Activated T-cell treated with anti-CD3 and anti-CD28 coated beads for 24 hours (primary cell): ENCODE data around the gene FCRL6.
A peak's percentile ranks its signal among the peaks of the same experiment; 100 is the strongest.

ENCODE experiments used
- DNase-seq: peaks from one replicate; pipeline ENCODE4 v3.0.0-alpha.2; 2020; ENCODE audit warnings: low read depth

The FCRL6 gene

GRCh38 chr1:159799446-159799985 is 2.6 kb upstream of the FCRL6 start:
- no peak for DNase-seq

GRCh38 chr1:159800177-159800930 is 1.8 kb upstream of the FCRL6 start:
- no peak for DNase-seq

DNA sequence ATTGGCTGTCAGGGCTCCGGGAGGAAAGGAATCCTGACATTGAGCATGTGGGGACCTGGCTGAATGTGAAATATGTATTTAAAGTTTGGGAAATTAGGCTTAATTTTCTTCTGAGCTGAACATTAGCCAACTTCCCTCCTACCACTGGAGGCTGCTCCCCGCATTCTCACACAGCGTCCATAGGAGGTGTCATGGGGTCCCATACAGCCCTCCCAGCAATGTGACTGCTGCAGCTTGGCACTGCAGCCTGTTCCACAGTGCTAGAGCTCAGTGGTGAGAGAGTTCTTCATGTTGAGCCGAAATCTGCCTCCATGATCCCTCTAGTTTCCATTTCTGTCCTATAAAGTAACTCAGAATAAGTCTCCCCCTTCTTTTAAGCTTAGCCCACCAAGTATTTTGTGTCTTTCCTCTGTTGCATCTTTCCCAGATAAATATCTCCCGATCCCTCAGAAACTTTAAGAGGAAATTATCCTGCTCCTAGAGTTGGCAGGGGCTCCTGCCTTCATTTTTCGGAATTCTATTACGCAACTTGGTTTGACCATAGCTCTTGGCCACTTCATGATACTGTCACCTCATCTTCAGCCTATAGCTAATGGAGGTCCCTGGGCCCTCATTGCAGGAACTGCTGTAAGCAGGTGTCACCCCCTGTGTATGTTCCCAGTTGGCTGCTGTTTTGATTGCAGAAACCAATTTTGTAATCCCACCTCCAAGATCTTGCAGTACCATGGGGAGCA is 2.0 kb downstream of the FCRL6 start:
- no peak for DNase-seq

DNA sequence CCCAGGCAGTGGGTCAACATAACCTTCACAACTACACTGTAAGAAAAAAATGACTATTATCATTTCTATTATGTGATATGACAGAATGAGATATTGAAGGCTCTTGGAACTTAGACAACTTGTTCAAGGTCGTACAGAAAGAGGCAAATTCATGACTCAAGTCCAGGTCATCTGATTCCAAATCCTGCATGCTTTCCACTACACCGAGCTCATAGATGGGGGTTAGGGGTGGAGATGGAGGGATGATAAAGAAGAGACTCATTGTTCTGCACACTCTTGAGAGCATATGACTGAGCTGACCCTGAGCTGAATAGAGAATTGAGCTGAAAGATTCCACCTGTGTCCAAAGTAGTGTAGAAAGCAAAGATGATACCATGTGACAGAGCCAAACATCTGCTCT is 2.8 kb downstream of the FCRL6 start:
- no peak for DNase-seq

DNA sequence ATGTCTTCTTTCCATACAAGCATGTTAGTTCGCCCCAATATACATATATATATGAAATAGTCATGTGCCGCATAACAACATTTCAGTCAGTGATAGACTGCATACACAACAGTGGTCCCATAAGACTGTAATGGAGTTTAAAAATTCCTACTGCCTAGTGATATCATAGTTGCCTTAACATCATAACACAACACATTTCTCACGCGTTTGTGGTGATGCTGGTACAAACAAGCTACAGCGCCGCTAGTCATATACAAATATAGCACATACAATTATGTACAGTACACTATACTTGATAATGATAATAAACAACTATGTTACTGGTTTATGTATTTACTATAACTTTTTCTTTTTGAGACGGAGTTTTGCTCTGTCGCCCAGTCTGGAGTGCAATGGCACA is 13.8 kb downstream of the FCRL6 start:
- no peak for DNase-seq

DNA sequence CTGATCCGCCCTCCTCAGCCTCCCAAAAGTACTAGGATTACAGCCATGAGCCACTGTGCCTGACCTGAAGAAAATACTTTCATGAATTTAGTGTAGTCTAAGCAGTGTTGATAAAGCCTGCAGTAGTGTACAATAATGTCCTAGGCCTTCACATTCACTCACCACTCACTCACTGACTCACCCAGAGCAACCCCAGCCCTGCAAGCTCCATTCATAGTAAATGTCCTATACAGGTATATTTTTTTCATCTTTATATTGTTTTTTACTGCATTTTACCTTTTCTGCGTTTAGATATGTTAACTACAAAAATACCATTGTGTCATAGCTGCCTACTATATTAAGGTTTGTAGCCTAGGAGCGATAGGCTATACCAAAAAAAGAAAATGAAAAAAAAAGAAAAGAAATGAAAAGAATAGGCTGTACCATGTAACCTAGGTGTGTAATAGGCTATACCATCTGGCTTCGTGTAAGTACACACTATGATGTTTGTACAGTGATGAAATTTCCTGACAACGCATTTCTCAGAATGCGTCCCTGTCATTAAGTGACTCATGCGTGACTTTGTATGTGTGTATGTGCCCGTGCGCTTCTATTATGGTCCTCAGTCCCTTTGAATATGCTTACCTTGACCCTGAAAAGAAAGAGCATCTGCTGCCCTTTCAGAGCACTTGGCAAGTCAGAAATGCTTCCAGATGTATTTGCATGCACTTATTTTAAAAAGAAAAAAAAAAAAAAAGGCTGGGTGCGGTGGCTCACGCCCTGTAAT is 15.3 kb downstream of the FCRL6 start:
- no peak for DNase-seq

GRCh38 chr1:159821171-159821867 is 19.2 kb downstream of the FCRL6 start:
- DNase-seq: no peak

DNA sequence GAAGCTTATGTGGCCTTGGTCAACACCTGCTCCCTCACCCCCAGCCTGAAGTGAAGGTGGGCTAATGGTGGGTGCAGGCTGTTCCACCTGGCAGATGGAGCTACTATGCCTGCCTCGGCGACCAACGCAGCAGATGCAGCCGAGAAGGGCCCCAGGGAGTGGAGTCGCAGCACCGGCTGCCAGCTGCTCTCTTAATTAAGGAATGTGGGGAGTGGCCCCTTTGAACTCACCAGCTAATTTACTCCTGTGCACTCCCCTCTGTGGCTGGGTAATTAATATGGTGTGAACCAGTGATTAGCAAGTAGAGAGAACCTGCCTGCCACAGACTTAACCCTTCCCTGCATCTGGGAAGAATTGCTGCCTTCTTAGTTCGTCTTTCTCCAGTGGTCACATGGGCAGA is 21.2 kb downstream of the FCRL6 start:
- no peak for DNase-seq

GRCh38 chr1:159825564-159825963 is 23.4 kb downstream of the FCRL6 start:
- DNase-seq: no peak

DNA sequence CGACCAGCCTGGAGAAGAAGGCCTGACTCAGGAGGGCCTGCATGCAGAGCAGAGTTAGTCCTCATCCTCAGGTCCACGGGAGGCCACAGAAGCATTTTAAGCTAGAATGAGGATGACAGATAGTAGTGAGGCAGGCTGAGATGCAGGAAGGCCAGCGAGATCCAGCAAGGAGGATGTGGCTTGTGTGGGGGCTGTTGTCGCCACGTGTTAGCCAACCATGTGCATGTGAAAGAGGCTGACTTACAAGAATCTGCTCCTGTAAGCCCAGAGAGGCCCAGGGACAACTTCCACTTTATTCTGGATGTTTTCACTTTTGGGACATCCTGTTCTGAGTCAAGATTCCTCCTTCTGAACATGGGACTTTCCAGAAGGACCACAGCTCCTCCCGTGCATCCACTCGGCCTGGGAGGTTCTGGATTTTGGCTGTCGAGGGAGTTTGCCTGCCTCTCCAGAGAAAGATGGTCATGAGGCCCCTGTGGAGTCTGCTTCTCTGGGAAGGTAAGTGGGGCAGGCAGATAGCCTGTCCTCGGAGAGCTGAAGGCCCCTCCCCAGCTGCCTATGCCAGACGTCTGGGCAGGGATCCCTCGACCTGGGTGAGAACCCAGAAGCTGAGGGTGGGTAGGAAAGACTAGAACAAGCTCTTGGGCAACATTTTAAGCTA is 24.4 kb downstream of the FCRL6 start, which contains the start of gene SLAMF8:
Gene SLAMF8 (plus strand): TSS at position 433 of the 661 bp plus-strand sequence. CDS start 26 bp downstream, at position 459.
- peak; percentile 35 for DNase-seq

- DNase-seq: no peak
Observed at GRCh38 chr1:159827102-159827490, 24.9 kb downstream of the FCRL6 start.

GRCh38 chr1:159827549-159827948 is 25.4 kb downstream of the FCRL6 start:
- no peak for DNase-seq

GRCh38 chr1:159828176-159828575 is 26.0 kb downstream of the FCRL6 start:
- no peak for DNase-seq

DNA sequence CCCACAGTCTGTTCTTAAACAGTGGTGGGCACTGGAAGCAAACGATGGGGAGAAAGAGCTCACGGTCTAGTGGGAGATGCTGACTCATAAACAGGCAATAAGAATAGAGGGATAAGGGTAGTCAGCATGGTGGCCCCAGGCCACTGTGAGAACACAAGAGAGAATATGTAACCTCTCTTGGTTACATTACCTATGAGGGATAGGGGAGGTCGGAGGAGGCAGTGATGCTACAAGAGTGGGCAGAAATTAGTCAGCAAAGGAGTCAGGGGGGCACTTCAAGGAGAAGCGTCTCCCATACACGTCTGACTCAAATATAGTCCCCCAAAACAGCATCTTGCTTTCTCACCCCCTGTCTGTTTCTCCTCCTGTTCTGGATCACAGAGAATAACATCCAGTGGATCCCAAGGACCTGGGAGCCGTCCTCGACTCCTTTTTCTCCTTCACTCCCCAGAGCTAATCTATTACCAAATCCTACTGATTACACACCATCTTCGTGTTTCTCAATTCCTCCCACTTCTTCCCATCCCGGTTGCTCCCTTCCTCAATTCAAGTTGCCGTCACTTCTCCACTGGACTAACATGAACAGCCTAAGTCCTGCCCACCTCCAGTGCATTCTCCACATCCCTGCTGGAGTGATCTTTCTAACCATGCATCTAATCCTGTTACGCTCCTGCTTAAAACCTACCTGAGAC is 26.6 kb downstream of the FCRL6 start:
- DNase-seq: no peak

DNA sequence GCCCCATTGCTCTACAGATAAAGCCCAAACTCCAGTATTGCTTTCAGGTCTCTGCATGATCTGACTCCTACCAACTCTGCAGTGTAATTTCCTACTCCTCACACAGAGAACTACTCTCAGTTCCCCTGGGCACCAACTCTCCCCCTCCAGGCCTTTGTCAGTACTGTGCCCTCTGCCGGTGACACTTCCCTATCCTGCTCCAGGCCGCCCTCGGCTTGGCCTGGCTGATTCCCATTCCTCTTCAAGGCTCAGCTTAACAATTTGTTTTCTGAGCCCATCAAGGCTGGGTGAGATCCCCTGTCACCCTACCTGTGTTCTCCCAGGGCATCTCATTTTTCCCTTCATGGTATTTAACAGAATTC is 27.1 kb downstream of the FCRL6 start:
- no peak for DNase-seq

DNA sequence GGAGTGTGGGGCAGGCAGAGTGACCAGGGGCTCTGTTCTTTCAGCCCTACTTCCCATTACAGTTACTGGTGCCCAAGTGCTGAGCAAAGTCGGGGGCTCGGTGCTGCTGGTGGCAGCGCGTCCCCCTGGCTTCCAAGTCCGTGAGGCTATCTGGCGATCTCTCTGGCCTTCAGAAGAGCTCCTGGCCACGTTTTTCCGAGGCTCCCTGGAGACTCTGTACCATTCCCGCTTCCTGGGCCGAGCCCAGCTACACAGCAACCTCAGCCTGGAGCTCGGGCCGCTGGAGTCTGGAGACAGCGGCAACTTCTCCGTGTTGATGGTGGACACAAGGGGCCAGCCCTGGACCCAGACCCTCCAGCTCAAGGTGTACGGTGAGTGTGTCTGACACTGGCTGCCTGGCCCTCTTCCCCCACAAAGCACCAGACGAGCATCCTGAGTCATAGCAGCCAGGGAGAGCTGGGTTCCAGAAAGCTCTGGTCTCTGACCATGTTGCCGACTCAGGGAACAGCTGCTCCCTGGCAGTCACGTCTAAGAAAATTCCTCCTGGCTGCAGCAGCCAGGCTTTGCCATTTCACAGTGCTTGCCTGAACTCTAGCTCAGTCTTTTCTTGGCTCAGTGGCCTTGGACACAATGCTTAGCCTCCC is 27.8 kb downstream of the FCRL6 start:
- no peak for DNase-seq

DNA sequence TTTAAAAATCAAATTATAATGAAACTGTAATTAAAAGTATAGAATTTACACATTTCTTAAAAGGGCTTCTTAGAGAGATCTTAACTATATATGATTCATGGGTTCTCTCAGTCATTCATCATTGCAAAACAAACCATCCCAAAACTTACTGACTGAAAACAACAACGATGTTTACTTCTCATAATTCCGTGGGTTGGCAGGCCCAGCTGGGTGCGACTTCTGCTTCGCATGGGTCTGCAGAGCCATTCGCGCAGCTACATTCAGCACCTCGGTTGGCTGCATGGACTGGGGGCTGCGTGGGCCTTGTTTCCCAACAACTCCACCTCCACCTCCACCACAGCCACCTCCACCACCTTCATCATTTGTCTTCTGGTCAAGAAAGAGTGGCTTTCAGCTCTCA is 28.6 kb downstream of the FCRL6 start:
- no peak for DNase-seq

- no peak for DNase-seq
Observed at GRCh38 chr1:159831412-159832141, 29.4 kb downstream of the FCRL6 start.

DNA sequence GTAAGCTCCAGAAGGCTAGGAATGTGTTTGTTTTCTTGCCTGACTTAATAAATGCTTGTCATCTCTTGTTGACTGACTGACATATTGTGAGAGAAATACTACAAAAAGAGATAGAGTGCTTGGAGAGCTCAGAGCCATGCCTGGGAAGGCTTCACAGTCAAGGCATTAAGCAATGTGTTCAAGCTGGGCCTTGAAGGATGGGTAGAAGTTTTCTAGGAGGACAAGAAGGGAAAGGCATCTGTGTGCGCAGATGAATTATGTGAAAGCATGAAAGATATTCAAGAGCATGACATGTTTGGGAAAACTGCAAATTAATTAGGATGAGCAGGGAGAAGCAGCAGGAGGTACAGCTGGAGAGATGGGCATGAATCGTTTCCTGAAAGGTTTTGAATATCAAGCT is 30.1 kb downstream of the FCRL6 start:
- no peak for DNase-seq

DNA sequence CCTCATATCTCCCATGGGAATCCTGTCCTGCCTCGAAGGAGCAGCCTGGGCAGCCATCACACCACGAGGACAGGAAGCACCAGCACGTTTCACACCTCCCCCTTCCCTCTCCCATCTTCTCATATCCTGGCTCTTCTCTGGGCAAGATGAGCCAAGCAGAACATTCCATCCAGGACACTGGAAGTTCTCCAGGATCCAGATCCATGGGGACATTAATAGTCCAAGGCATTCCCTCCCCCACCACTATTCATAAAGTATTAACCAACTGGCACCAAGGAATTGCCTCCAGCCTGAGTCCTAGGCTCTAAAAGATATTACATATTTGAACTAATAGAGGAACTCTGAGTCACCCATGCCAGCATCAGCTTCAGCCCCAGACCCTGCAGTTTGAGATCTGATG is 33.2 kb downstream of the FCRL6 start:
- no peak for DNase-seq
